ENCODE data around the gene TSSK6. TPM values are rescaled to one million over a fixed set of nuclear protein-coding genes. Genes with fewer than 3 reads are reported as not detected.

TSSK6 gene
- total RNA-seq, 1 experiment from 2014 or later, result 4.5 TPM

- H3K79me2 ChIP-seq (ENCODE audit: low read length), result no peaks in the 10 kb centered on the region
- ATAC-seq (no peak), DNase-seq (no peak)
- no peaks in the 10 kb centered on the region for H3K36me3 ChIP-seq (ENCODE audit: low read depth, low read length)
- no peak overlapping the region for H3K9ac ChIP-seq (ENCODE audit: low read length)
- H3K4me3 ChIP-seq (ENCODE audit: low read length), result no peak overlapping the region
- H3K27ac ChIP-seq (ENCODE audit: low read length), result no peak overlapping the region
- POLR2A ChIA-PET (ENCODE audit: unreplicated experiment), result interaction anchor here (1.3 kb wide), 1 partner anchor 12 kb away, joined by 3 read pairs; no protein-coding TSS in a partner anchor
- no peaks in the 10 kb centered on the region for H3F3A ChIP-seq (ENCODE audit: low read length, unreplicated experiment)
- no peaks in the 10 kb centered on the region for H3K27me3 ChIP-seq (ENCODE audit: low read length)
- H4K20me1 ChIP-seq (ENCODE audit: low read length), result no peaks in the 10 kb centered on the region
- no peak overlapping the region for H2AFZ ChIP-seq (ENCODE audit: low read length)
- CTCF ChIA-PET, result interaction anchor here (1.3 kb wide), 1 partner anchor 12 kb away, joined by 4 read pairs; no protein-coding TSS in a partner anchor
- no peaks in the 10 kb centered on the region for H3K4me1 ChIP-seq (ENCODE audit: insufficient read depth, low read length)
- no peak overlapping the region for H3K4me2 ChIP-seq (ENCODE audit: low read length)
- no peak for TF ChIP-seq EZH2 (IDR thresholded peaks at IDR 0.05; ENCODE audit: low read length, unreplicated experiment)
- no peak for TF ChIP-seq CTCF (conservative IDR thresholded peaks at IDR 0.05; ENCODE audit: low read depth, low read length)
- TF ChIP-seq EZH2phosphoT487 (IDR thresholded peaks at IDR 0.05; ENCODE audit: borderline replicate concordance, low read length), result no peak
- intact Hi-C loops (cut with micrococcal nuclease), result loop anchor here (5.0 kb wide), 1 partner anchor 89 kb away; the partner anchor contains the start of gene GMIP
- no peaks in the 10 kb centered on the region for H3K9me2 ChIP-seq (replicated peaks; ENCODE audit: low read length)
- BruUV-seq (replicated peaks), result no TSS peak
- no peaks in the 10 kb centered on the region for H3K9me3 ChIP-seq (ENCODE audit: low read length)
These were observed 38.3 kb upstream of the TSSK6 start for GRCh38 chr19:19553670-19554069.

GRCh38 chr19:19552798-19553197 is 37.5 kb upstream of the TSSK6 start:
- H2AFZ ChIP-seq (ENCODE audit: low read length), result no peak overlapping the region
- no peaks in the 10 kb centered on the region for H3K9me2 ChIP-seq (replicated peaks; ENCODE audit: low read length)
- H3F3A ChIP-seq (ENCODE audit: low read length, unreplicated experiment), result no peaks in the 10 kb centered on the region
- no peak overlapping the region for H3K4me2 ChIP-seq (ENCODE audit: low read length)
- DNase-seq, result peak; percentile 45
- peak; percentile 77 for ATAC-seq
- no TSS peak for BruUV-seq (replicated peaks)
- POLR2A ChIA-PET (ENCODE audit: unreplicated experiment), result interaction anchor here (1.3 kb wide), 1 partner anchor 11 kb away, joined by 3 read pairs; no protein-coding TSS in a partner anchor
- H3K4me3 ChIP-seq (ENCODE audit: low read length), result no peak overlapping the region
- H3K79me2 ChIP-seq (ENCODE audit: low read length), result no peaks in the 10 kb centered on the region
- CTCF ChIA-PET, result interaction anchor here (0.6 to 1.3 kb wide), 4 partner anchors 12 to 258 kb away, joined by 3 to 4 read pairs (median 4); no protein-coding TSS in a partner anchor
- H3K9ac ChIP-seq (ENCODE audit: low read length), result no peak overlapping the region
- no peaks in the 10 kb centered on the region for H3K4me1 ChIP-seq (ENCODE audit: insufficient read depth, low read length)
- no peak overlapping the region for H3K27ac ChIP-seq (ENCODE audit: low read length)
- no peaks in the 10 kb centered on the region for H3K27me3 ChIP-seq (ENCODE audit: low read length)
- intact Hi-C loops (cut with micrococcal nuclease), result loop anchor here (5.0 kb wide), 1 partner anchor 90 kb away; the partner anchor contains the start of gene GMIP
- H3K9me3 ChIP-seq (ENCODE audit: low read length), result no peaks in the 10 kb centered on the region
- no peaks in the 10 kb centered on the region for H3K36me3 ChIP-seq (ENCODE audit: low read depth, low read length)
- peak; percentile 59 for TF ChIP-seq CTCF (conservative IDR thresholded peaks at IDR 0.05; ENCODE audit: low read depth, low read length)
- TF ChIP-seq EZH2 (IDR thresholded peaks at IDR 0.05; ENCODE audit: low read length, unreplicated experiment), result no peak
- TF ChIP-seq EZH2phosphoT487 (IDR thresholded peaks at IDR 0.05; ENCODE audit: borderline replicate concordance, low read length), result no peak
- H4K20me1 ChIP-seq (ENCODE audit: low read length), result no peaks in the 10 kb centered on the region

GRCh38 chr19:19551853-19552192 is 36.5 kb upstream of the TSSK6 start:
- Histone ChIP-seq H3F3A (ENCODE audit: low read length, unreplicated experiment) (no peaks in the 10 kb centered on the region), H3K4me2 (ENCODE audit: low read length) (no peak overlapping the region), H3K4me3 (ENCODE audit: low read length) (no peak overlapping the region), H4K20me1 (ENCODE audit: low read length) (no peaks in the 10 kb centered on the region), H3K9ac (ENCODE audit: low read length) (no peak overlapping the region), H3K9me3 (ENCODE audit: low read length) (no peaks in the 10 kb centered on the region), H2AFZ (ENCODE audit: low read length) (no peak overlapping the region), H3K79me2 (ENCODE audit: low read length) (no peaks in the 10 kb centered on the region), H3K27me3 (ENCODE audit: low read length) (no peaks in the 10 kb centered on the region), H3K36me3 (ENCODE audit: low read depth, low read length) (no peaks in the 10 kb centered on the region), H3K4me1 (ENCODE audit: insufficient read depth, low read length) (no peaks in the 10 kb centered on the region), H3K9me2 (replicated peaks; ENCODE audit: low read length) (no peaks in the 10 kb centered on the region), H3K27ac (ENCODE audit: low read length) (no peak overlapping the region)
- TF ChIP-seq CTCF (conservative IDR thresholded peaks at IDR 0.05; ENCODE audit: low read depth, low read length) (no peak), EZH2 (IDR thresholded peaks at IDR 0.05; ENCODE audit: low read length, unreplicated experiment) (no peak), EZH2phosphoT487 (IDR thresholded peaks at IDR 0.05; ENCODE audit: borderline replicate concordance, low read length) (no peak)
- no peak for ATAC-seq
- intact Hi-C loops (cut with micrococcal nuclease), result loop anchor here (5.0 kb wide), 1 partner anchor 90 kb away; the partner anchor contains the start of gene GMIP
- POLR2A ChIA-PET (ENCODE audit: unreplicated experiment), result no interaction called here
- BruUV-seq (replicated peaks), result no TSS peak
- CTCF ChIA-PET, result no interaction called here
- DNase-seq, result no peak

Data from PC-3 (cell line).